Measurements from ENCODE around the gene DNAJC16. TPM values are rescaled to one million over a fixed set of nuclear protein-coding genes. Genes with fewer than 3 reads are reported as not detected.
"Not testable (repeated sequence)": the region's sequence is repeated elsewhere in the genome, so short reads cannot be mapped to it uniquely, and the experiment has no call there.

The DNAJC16 gene
- total RNA-seq, 2 experiments from 2014 or later = 7.1 to 9.8 TPM

DNA sequence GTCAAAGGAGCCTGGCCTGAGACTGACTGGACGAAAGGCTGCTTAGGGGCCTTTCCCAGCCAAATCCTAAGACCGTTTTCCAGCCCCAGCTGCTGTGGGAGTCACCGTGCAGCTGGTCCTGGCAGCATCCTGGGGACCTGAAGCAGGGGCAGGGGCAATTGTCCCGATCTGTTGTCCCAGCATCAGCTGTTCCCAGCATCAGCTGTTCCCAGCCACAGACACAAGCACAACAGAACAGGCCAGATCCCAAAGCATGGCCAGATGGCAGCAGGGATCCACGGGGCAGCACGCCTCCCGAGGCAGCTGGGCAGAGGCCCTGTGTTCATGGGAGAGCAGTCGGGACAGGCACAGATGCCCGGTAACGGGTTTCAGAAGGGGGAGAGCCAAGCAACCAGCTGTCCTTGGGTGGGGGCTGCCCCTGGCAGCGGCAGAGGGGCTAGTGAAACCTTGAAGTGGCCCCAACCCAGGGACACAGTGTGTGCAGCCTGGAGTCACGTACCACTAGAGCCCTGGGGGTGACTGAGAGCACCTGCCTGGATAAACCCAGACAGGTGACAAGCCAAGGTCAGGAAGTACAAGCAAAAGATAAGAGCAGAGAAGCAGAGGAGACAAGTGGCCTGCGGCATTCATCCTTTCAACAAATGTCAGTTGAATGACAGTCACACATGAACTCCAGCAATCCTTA is 37.5 kb upstream of the DNAJC16 start:
- Mint-ChIP-seq H3K9me3 (no peaks in the 10 kb centered on the region), H3K27me3 (ENCODE audit: low read depth) (no peaks in the 10 kb centered on the region), H3K36me3 (ENCODE audit: low read depth) (no peaks in the 10 kb centered on the region), H3K4me1 (ENCODE audit: low read depth) (no peaks in the 10 kb centered on the region), H3K4me3 (no peak overlapping the region), H3K27ac (no peak overlapping the region)
- no peak for DNase-seq
- intact Hi-C loops (cut with micrococcal nuclease) = no loop called here
- CTCF ChIA-PET = no interaction called here

- intact Hi-C loops (cut with micrococcal nuclease) = not testable (repeated sequence)
Observed at GRCh38 chr1:15491010-15491409, 35.6 kb upstream of the DNAJC16 start.

DNA sequence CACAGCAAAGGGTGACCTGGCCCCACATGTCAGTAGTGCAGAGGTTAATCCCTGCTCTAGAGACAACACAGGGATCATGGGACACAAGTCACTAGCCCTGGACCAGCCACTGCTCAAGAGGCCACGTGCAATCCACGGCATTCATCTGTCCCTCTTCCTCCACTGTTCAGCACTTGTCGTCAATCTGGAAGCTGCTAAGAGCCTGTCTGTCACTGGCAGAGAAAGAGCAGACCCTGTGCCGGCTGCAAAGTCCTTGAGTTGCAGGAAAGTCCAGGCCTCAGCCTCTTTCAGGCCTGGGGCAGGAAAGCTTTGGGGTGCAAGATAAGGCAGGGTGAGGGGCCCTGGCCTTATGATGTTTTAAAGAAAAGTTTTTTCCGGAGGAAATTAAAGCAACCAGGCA is 34.1 kb upstream of the DNAJC16 start:
- Mint-ChIP-seq H3K27me3 (ENCODE audit: low read depth) (no peaks in the 10 kb centered on the region), H3K9me3 (no peaks in the 10 kb centered on the region), H3K36me3 (ENCODE audit: low read depth) (peaks cover 11% of the 10 kb centered on the region), H3K4me3 (no peak overlapping the region), H3K27ac (no peak overlapping the region), H3K4me1 (ENCODE audit: low read depth) (no peaks in the 10 kb centered on the region)
- intact Hi-C loops (cut with micrococcal nuclease) = no loop called here
- CTCF ChIA-PET = interaction anchor here (0.5 to 0.6 kb wide), 2 partner anchors 101 to 226 kb away, joined by 3 read pairs; no protein-coding TSS in a partner anchor
- no peak for DNase-seq

More at GRCh38 chr1:15491010-15491409, 35.6 kb upstream of the DNAJC16 start:
- H3K27me3 Mint-ChIP-seq (ENCODE audit: low read depth); DNase-seq; H3K27ac Mint-ChIP-seq; CTCF ChIA-PET; H3K4me3 Mint-ChIP-seq; H3K9me3 Mint-ChIP-seq; H3K36me3 Mint-ChIP-seq (ENCODE audit: low read depth); H3K4me1 Mint-ChIP-seq (ENCODE audit: low read depth): not testable (repeated sequence)

DNA sequence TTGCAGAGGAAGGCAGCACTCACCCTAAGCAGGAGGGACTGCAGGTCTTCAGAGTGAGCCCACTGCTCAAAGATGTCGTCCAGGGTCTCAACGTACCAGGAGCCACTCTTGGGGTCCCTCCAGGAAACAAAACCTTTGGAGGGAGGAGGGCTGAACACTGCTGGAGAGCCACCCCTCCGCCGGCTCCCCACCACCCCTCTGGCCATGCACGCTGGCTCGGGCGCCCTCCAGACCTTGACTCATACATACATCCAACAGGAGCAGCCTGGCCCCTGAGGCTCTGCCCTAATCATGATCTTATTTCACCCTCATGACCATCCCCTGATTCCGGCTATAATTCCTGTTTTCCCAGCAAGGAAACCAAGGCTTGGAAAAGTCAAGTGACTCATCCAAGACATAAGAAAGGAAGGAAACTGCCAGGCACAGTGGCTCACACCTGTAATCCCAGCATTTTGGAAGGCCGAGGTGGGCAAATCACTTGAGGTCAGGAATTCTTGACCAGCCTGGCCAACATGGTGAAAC is 32.7 kb upstream of the DNAJC16 start:
- Mint-ChIP-seq H3K27ac (no peak overlapping the region), H3K27me3 (ENCODE audit: low read depth) (no peaks in the 10 kb centered on the region), H3K4me1 (ENCODE audit: low read depth) (no peaks in the 10 kb centered on the region), H3K9me3 (no peaks in the 10 kb centered on the region), H3K36me3 (ENCODE audit: low read depth) (peaks cover 14% of the 10 kb centered on the region), H3K4me3 (no peak overlapping the region)
- DNase-seq = no peak
- CTCF ChIA-PET = no interaction called here
- intact Hi-C loops (cut with micrococcal nuclease) = no loop called here

DNA sequence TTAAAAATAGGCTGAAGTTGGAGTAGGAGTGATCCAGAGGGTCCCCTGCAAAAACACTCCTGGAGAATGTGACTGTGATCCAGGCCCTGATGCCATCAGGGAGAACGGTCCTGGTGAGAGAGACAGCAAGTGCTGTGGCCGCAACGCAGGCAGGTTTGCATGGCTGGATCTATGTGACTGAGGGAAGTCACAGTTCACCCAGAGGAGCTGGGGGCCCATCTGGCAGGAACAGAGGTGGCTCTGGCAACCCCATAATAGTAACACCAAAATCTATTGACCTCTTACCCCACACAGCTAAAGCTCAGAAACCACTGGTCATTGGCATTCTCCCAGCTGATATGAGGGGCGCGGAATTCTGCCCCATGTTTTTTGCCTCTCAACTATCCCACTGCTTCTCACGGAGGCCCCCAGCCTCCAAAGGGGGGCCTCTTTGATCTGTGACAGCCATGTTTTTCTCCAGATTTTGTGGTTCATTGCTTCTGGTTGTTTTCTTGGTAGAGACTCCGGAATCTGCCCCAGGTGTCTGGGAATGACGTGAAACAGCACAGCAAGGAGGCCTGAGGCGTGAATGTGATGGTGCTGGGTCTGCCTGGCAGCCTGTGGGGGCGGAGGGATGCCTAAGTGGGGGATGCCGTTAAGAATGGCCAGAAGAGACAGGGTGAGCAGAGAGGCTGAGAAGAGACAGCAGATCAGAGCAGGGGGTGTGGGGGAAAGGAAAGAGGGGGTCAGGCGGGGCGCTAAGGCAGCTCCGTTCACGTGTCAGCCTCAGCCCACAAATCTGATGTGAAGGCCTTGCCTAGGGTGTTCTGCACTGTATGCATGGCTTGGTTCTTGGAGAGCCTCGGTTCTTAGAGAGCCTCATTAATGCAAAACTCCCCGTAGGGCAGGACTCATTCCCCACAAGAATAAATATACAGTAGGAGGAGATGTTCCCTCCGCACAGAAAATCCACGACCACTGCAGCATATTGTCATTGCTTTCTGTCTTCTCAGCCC is 26.2 kb upstream of the DNAJC16 start:
- Mint-ChIP-seq H3K36me3 (ENCODE audit: low read depth) (peaks cover 9% of the 10 kb centered on the region), H3K27ac (no peak overlapping the region), H3K4me1 (ENCODE audit: low read depth) (no peaks in the 10 kb centered on the region), H3K27me3 (ENCODE audit: low read depth) (no peaks in the 10 kb centered on the region), H3K4me3 (no peak overlapping the region), H3K9me3 (no peaks in the 10 kb centered on the region)
- intact Hi-C loops (cut with micrococcal nuclease) = loop anchor here (2.0 kb wide), 1 partner anchor 178 kb away; no protein-coding TSS in a partner anchor
- DNase-seq = no peak
- CTCF ChIA-PET = interaction anchor here (0.7 to 1.1 kb wide), 4 partner anchors 15 to 222 kb away, joined by 3 to 4 read pairs (median 3); no protein-coding TSS in a partner anchor

GRCh38 chr1:15501208-15502032 is 25.2 kb upstream of the DNAJC16 start:
- peaks cover 3% of the 10 kb centered on the region for H3K36me3 Mint-ChIP-seq (ENCODE audit: low read depth)
- no peak overlapping the region for H3K27ac Mint-ChIP-seq
- CTCF ChIA-PET = interaction anchor here (0.6 to 0.7 kb wide), 4 partner anchors 49 to 662 kb away, joined by 3 to 4 read pairs (median 3); no protein-coding TSS in a partner anchor
- intact Hi-C loops (cut with micrococcal nuclease) = loop anchor here (2.0 kb wide), 1 partner anchor 179 kb away; no protein-coding TSS in a partner anchor
- H3K9me3 Mint-ChIP-seq = no peaks in the 10 kb centered on the region
- no peaks in the 10 kb centered on the region for H3K27me3 Mint-ChIP-seq (ENCODE audit: low read depth)
- no peaks in the 10 kb centered on the region for H3K4me1 Mint-ChIP-seq (ENCODE audit: low read depth)
- no peak overlapping the region for H3K4me3 Mint-ChIP-seq
- peak; percentile 78 for DNase-seq

DNA sequence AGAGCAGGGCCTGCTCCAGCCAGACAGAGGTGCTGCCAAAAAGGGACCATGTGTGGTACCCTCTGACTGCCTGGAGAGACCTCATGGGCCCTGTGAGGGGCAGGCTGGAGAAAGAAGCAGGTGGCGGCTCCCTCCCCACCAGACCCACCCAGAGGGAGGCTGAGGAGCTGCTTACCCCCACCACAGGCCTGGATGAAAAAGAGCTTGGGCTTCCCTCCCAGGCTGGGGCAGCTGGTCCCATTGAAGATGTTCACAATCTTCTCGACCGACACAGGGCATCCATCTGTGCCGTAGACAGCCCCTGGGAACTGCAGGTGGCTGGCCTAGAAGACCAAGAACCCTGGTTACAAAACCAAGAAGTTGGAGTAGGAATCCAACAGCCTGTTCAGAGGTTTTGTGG is 22.2 kb upstream of the DNAJC16 start:
- intact Hi-C loops (cut with micrococcal nuclease) = no loop called here
- DNase-seq = no peak
- no peaks in the 10 kb centered on the region for H3K4me1 Mint-ChIP-seq (ENCODE audit: low read depth)
- no peaks in the 10 kb centered on the region for H3K27me3 Mint-ChIP-seq (ENCODE audit: low read depth)
- no peaks in the 10 kb centered on the region for H3K36me3 Mint-ChIP-seq (ENCODE audit: low read depth)
- CTCF ChIA-PET = no interaction called here
- no peaks in the 10 kb centered on the region for H3K9me3 Mint-ChIP-seq
- no peak overlapping the region for H3K4me3 Mint-ChIP-seq
- no peak overlapping the region for H3K27ac Mint-ChIP-seq

DNA sequence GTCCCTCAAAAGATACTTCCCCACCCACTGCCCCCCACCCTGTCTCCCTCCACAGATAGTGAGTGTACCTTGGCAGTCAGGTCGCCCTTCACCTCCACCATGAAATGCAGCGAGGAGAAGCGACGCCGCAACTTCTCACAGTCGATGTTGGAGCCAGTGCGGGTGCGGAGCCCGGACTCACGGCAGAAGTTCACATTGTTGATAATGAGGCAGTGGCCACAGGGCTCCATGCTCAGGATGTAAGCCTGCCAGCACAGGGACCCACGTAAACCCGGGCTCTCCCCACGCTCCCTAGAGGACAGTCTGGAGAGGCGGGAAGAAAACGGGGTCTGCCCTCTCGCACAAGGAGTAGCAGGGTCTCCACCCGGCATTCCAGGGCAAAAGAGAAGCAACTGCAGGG is 19.8 kb upstream of the DNAJC16 start:
- Mint-ChIP-seq H3K4me1 (ENCODE audit: low read depth) (no peaks in the 10 kb centered on the region), H3K36me3 (ENCODE audit: low read depth) (peaks cover 3% of the 10 kb centered on the region), H3K27me3 (ENCODE audit: low read depth) (no peaks in the 10 kb centered on the region), H3K9me3 (no peaks in the 10 kb centered on the region), H3K27ac (no peak overlapping the region), H3K4me3 (no peak overlapping the region)
- CTCF ChIA-PET = no interaction called here
- intact Hi-C loops (cut with micrococcal nuclease) = no loop called here
- DNase-seq = no peak

- intact Hi-C loops (cut with micrococcal nuclease) = no loop called here
- H3K27me3 Mint-ChIP-seq (ENCODE audit: low read depth) = no peaks in the 10 kb centered on the region
- H3K4me1 Mint-ChIP-seq (ENCODE audit: low read depth) = no peaks in the 10 kb centered on the region
- CTCF ChIA-PET = no interaction called here
- H3K9me3 Mint-ChIP-seq = no peaks in the 10 kb centered on the region
- peaks cover 3% of the 10 kb centered on the region for H3K36me3 Mint-ChIP-seq (ENCODE audit: low read depth)
- no peak overlapping the region for H3K4me3 Mint-ChIP-seq
- DNase-seq = no peak
- H3K27ac Mint-ChIP-seq = no peak overlapping the region
Observed at GRCh38 chr1:15507278-15507677, 19.4 kb upstream of the DNAJC16 start.

GRCh38 chr1:15508700-15509487 is 17.8 kb upstream of the DNAJC16 start:
- CTCF ChIA-PET = no interaction called here
- H3K27me3 Mint-ChIP-seq (ENCODE audit: low read depth) = no peaks in the 10 kb centered on the region
- no peak overlapping the region for H3K27ac Mint-ChIP-seq
- H3K4me1 Mint-ChIP-seq (ENCODE audit: low read depth) = no peaks in the 10 kb centered on the region
- no peaks in the 10 kb centered on the region for H3K9me3 Mint-ChIP-seq
- H3K36me3 Mint-ChIP-seq (ENCODE audit: low read depth) = peaks cover 3% of the 10 kb centered on the region
- no peak overlapping the region for H3K4me3 Mint-ChIP-seq
- intact Hi-C loops (cut with micrococcal nuclease) = no loop called here
- DNase-seq = no peak

GRCh38 chr1:15509586-15509985 is 17.1 kb upstream of the DNAJC16 start:
- DNase-seq = no peak
- Mint-ChIP-seq H3K27me3 (ENCODE audit: low read depth) (no peaks in the 10 kb centered on the region), H3K36me3 (ENCODE audit: low read depth) (peaks cover 3% of the 10 kb centered on the region), H3K4me1 (ENCODE audit: low read depth) (no peaks in the 10 kb centered on the region), H3K9me3 (no peaks in the 10 kb centered on the region), H3K4me3 (no peak overlapping the region), H3K27ac (no peak overlapping the region)
- CTCF ChIA-PET = no interaction called here
- intact Hi-C loops (cut with micrococcal nuclease) = no loop called here
